Measurements from ENCODE around the gene ATG14.
"Not testable (repeated sequence)": the region's sequence is repeated elsewhere in the genome, so short reads cannot be mapped to it uniquely, and the experiment has no call there.

Gene ATG14

GRCh38 chr14:55432628-55433027, 21.0 kb upstream of the ATG14 start:
- no peak for DNase-seq

DNA sequence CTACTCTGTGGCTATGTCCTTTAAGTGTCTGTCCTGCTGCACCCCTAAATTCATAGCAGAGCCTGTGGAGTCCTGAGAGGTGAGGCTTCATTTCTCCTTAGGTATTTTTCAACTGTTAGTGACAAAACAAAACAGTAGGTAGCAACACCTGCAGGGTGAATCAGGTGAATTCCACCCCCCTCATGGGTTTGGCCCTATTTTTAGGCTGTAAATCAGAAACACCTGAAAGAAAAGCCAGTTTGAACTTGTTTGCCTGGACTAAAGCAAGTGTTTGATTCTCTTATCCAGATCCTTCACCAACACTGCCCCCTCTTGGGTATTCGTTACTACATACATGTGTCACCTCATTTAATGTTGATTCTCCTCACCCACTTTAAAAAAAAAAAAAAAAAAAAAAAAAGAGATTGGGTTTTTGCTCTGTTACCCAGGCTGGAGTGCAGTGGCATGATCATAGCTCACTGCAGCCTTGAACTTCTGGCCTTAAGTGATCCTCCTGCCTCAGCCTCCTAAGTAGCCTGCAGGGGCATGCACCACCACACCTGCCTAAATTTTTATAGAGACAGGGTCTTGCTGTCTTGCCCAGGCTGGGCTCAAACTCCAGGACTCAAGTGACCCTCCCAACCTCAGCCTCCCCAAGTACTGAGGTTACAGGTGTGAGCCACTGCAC, 18.5 kb upstream of the ATG14 start:
- DNase-seq, result peak; percentile 67

DNA sequence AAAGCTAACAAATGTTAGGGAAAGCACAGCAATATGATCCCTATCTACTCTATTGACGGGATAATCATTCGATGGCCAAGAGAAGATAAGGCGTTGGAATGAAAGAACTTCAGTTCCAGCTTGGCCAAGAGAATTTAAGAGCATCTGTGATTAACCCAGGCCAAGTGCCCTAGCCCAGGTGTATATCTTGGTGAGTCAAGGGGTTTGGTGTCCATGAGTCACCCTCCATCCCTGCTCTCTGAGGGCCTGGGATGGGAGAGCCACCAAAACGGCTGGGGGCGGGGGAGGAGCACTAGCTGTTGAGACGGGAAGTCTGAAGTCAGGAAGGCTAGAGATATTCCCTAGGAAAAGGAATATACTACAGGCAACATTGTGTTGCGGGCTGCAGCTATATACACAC, 15.8 kb upstream of the ATG14 start:
- no peak for DNase-seq

GRCh38 chr14:55426891-55427290, 15.3 kb upstream of the ATG14 start:
- no peak for DNase-seq

DNA sequence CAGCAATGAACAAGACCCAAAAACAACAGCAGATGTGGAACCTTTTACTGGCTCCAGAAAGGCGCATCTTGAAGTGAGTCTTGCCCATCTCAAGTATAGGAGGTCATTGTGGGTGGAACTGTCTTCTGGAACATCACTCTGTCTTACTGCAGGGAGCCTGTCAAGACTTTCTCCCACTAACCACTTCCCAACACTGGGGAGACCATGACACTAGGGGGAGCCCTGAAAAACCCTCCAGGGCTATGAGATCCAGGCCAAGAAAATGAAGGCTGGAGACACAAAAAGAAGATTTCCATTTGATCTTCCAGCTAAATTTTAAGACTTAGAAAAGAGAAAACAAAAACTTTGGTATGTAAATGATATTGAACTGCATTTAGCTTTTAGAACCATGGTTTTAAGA, 13.5 kb upstream of the ATG14 start:
- no peak for DNase-seq

DNA sequence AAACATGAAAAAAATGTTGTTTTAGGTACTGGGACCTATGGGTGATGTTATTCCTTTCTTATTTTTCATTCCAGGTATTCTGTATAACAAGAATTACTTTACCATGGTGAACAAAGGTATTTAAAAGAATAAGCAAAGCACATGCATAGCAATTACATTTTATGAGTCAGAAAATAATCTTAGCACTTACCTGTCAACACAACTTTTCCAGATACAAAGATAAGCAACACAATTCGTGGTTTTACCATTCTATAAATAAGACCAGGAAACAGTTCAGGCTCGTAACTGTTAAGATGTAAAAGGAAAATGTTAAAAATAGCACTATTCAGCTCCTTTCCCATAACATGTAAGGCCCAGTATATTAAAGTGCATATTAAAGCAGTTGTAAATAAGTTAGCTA, 12.3 kb upstream of the ATG14 start:
- no peak for DNase-seq

DNA sequence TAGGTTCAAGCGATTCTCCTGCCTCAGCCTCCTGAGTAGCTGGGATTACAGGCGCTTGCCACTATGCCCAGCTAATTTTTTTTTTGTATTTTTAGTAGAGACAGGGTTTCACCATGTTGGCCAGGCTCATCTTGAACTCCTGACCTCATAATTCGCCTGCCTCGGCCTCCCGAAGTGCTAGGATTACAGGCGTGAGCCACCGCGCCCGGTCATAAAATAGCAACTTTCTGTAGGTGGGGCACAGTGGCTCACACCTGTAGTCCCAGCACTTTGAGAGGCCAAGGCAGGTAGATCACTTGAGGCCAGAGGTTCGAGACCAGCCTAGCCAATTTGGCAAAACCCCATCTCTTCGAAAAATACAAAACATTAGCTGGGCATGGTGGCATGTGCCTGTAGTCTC, 10.7 kb upstream of the ATG14 start:
- not testable (repeated sequence) for DNase-seq

DNA sequence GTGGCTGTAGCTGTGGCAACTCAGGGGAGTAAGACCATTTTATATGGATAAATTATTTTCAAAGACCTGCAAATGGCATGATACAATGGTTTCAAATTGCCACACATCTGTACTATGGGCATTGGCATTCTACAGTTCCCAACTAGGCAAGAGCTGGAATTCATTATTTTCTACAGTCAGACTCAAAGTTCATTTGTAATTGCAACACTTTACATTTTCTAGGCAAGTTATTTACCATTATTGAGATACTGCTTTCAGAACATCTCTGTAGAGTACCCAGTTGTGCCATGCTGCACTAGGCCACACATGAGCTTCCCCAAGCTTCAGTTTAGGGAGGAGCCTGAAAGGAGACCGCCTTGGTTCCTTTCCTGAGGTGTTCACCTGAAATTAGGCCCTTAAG, 8.0 kb upstream of the ATG14 start:
- DNase-seq, result no peak

DNA sequence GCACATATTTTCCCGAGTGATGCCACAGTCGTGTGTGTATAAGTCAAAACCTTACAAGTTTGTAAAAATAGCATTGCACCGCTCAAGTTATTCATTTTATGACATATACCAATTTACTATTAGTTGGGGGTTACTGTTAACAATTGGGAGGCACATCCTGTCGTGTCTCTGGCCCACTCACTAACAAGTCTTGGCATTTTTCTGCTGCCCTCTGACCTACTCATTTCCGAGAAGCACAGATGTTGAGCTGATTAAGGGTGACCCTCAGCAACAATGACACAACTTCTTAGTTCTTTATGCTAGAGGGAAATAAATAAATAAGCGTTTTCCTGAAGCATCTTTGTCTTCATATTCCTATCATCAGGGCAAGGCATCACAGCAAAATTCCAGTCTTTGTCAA, 6.8 kb upstream of the ATG14 start:
- DNase-seq, result no peak

GRCh38 chr14:55417955-55418354, 6.3 kb upstream of the ATG14 start:
- no peak for DNase-seq

- peak; percentile 47 for DNase-seq
Measured at GRCh38 chr14:55416866-55417265, 5.2 kb upstream of the ATG14 start.

DNA sequence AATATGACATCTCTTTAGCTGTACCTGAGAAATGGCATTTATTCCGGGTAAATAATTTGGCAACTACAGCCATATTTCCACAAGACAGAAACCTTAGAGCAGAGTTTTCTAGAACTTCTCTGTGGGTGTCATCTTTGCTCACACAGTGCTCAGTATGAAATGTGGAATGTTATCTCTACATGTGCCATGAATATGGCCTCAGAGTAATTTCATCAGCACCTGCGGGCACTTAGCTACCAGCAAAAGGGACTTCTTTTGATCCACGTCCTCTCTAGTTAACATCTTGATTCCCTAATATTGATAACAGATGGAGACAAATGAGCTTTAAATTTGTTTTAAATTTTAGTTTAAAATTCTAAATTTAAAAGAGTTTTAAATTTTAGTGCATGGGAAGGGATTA, 2.9 kb upstream of the ATG14 start:
- no peak for DNase-seq

DNA sequence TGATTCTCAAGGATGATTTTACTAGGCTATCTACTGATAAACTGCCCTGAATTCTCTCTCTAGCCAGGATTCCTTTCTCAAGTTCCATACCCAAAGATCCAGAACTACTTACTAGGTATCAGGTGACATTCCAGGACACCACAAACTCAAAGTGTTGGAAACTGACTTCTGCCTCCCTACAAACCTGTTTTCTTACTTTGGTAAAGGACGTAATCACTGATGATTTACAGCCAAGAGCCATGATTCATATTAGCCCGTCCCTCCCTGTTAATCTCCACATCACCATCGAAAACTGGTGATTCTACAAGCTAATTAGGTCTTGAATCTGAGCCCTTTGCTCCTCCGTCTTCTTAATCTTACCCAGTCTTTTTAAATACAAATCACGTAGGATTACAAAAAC, 1.0 kb upstream of the ATG14 start:
- DNase-seq, result no peak

GRCh38 chr14:55410876-55411275, 754 bp downstream of the ATG14 start:
- no peak for DNase-seq

GRCh38 chr14:55404173-55404854, 7.3 kb downstream of the ATG14 start:
- no peak for DNase-seq

GRCh38 chr14:55401751-55402150, 9.9 kb downstream of the ATG14 start:
- no peak for DNase-seq

GRCh38 chr14:55399852-55400251, 11.8 kb downstream of the ATG14 start:
- DNase-seq, result no peak

DNA sequence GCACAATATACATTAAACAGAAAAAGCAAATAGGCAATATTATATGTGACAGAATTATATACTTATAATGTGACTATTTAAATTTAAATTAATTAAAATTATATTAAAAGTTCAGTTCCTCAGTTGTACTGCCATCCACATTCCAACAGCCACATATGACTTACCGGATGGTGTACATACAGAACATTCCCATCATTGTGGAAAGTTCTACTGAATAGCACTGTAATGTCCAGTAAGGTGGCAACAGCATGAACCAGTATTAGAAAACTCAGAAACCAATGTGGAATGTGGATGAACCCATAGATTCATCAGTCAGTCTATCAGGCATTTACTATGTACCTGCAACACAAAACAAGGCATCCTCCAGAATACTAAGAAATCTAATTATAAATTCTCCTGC, 12.4 kb downstream of the ATG14 start:
- no peak for DNase-seq

DNA sequence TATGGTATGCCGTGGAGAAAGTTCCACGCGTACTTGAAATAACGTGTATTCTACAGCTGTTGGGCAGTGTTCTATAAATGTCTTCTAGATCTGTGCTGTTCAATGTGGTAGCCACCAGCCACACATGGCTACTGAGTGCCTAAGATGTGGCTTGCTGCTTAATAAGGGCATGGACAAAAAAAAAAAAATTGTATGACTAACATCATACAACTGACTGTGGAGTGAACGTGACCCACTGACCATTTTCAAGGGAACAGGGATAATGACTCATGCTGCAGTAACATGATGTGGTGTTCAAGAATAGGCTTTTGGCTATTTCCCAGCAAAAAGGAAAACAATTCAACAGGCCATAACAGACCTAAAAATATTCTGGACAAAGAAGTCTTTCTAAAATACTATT, 13.0 kb downstream of the ATG14 start:
- no peak for DNase-seq

- DNase-seq, result no peak
Measured at GRCh38 chr14:55389330-55389729, 22.3 kb downstream of the ATG14 start.

- DNase-seq, result no peak
Measured at GRCh38 chr14:55388160-55388559, 23.5 kb downstream of the ATG14 start.

DNA sequence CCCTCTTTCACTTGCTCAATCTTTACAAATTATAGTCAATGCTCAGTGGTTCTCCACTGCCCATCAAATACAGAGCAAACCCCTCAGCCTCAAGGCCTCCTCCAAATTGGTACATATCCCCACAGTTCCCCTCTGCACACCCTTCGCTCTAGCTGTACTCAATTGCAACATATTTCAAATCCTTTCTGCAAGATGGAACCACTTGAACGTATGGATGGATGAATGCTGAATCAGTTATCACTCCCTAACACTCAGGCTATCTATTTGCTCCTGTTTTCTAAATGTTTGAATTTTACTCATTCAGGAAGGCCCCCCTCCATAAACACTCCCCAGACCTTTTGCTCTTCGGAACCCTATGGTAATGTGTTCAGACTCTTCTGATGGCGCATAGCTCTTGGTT, 24.5 kb downstream of the ATG14 start:
- no peak for DNase-seq

DNA sequence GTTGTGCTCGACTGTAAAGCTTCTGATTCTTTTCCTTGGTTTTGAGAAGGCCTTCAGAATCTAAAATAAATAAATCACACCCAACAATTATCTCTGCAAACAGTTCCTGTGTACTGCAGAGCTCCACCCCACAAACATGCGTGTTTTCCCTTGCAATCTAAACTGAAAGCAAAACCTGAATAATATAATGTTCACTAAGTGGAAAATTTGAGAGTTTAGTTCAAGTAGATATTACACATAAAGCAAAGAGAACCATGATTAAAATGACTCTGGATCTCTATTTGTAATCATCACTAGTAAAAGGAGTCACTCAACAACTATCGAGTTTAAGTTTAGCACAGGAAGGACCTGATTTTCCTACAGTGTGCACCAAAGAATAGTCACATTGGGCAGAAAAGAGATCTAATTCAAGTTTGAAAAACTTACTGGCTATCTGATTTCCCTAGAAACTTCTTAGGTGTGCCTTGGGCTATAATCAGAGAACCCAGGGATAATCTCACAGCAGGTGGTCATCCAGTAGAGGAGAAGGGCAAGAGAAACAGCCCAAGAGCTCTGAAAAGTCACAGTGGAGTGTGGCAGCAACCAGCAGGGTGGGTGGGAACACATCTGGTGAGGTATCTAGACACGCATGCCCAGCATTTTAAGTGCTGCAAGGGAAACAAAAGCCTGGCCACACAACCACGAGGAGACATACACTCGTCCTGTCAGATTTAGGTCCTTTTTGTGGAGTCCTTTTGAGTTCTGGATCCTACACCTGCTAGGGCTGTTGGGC, 25.4 kb downstream of the ATG14 start:
- peak; percentile 16 for DNase-seq

GRCh38 chr14:55384536-55384935, 27.1 kb downstream of the ATG14 start:
- no peak for DNase-seq
